HUDEP-2 (cell line): Measurements from ENCODE around the gene IFI35.
A peak's percentile ranks its signal among the peaks of the same experiment; 100 is the strongest.
"Not testable (repeated sequence)": the region's sequence is repeated elsewhere in the genome, so short reads cannot be mapped to it uniquely, and the experiment has no call there.

Source experiments
- DNase-seq, 76 experiments: peaks; one replicate each; lab custom pipeline; 2025; ENCODE audit not compliant: unreplicated experiment in 76 of 76; lab: John Stamatoyannopoulos, UW

The IFI35 gene

GRCh38 chr17:43006639-43007551 is at the start of gene IFI35:
TSS of gene IFI35 (plus strand) at chr17:43006784. CDS start at chr17:43006948, 164 bp downstream.
- peak in 72 of 76 experiments; percentile 20 to 84 (median 70) for DNase-seq

GRCh38 chr17:42964161-42964932 is 42.2 kb upstream of the IFI35 start, which contains the start of gene AARSD1:
TSS of gene AARSD1 (minus strand) at chr17:42964454. CDS start at chr17:42964440, 14 bp downstream.
- DNase-seq, result peak in 75 of 76 experiments; percentile 9 to 92 (median 82)

- no peak for DNase-seq
These were observed 38.7 kb upstream of the IFI35 start for GRCh38 chr17:42967925-42968324.

GRCh38 chr17:42969001-42969581 is 37.5 kb upstream of the IFI35 start:
- peak in 1 of 76 experiments; percentile 2 for DNase-seq

- no peak for DNase-seq
These were observed 35.0 kb upstream of the IFI35 start for GRCh38 chr17:42971589-42971988.

- not testable (repeated sequence) for DNase-seq
These were observed 33.3 kb upstream of the IFI35 start for GRCh38 chr17:42973323-42973722.

GRCh38 chr17:42975265-42975664 is 31.3 kb upstream of the IFI35 start:
- DNase-seq, result no peak

- DNase-seq, result not testable (repeated sequence)
These were observed 30.9 kb upstream of the IFI35 start for GRCh38 chr17:42975701-42976100.

- peak in 40 of 76 experiments; percentile 7 to 63 (median 30) for DNase-seq
These were observed 26.9 kb upstream of the IFI35 start, which contains the start of gene PTGES3L for GRCh38 chr17:42979511-42980273. TSS of gene PTGES3L (minus strand) at chr17:42980080. CDS start at chr17:42980053, 27 bp downstream.

- peak in 74 of 76 experiments; percentile 15 to 91 (median 78) for DNase-seq
These were observed 26.3 kb upstream of the IFI35 start, which contains the start of gene RUNDC1 for GRCh38 chr17:42980274-42980765. TSS of gene RUNDC1 (plus strand) at chr17:42980565. CDS start at chr17:42980577, 12 bp downstream.

- DNase-seq, result peak in 28 of 76 experiments; percentile 5 to 55 (median 22)
These were observed 25.7 kb upstream of the IFI35 start for GRCh38 chr17:42980766-42981397.

GRCh38 chr17:42982266-42982665 is 24.3 kb upstream of the IFI35 start:
- no peak for DNase-seq

- DNase-seq, result no peak
These were observed 21.4 kb upstream of the IFI35 start for GRCh38 chr17:42985225-42985624.

GRCh38 chr17:42989141-42989540 is 17.4 kb upstream of the IFI35 start:
- no peak for DNase-seq

GRCh38 chr17:42989726-42990652 is 16.6 kb upstream of the IFI35 start:
- DNase-seq, result no peak

- no peak for DNase-seq
These were observed 15.1 kb upstream of the IFI35 start for GRCh38 chr17:42991471-42991870.

GRCh38 chr17:42992872-42993271 is 13.7 kb upstream of the IFI35 start:
- no peak for DNase-seq

- not testable (repeated sequence) for DNase-seq
These were observed 12.7 kb upstream of the IFI35 start for GRCh38 chr17:42993913-42994312.
